ENCODE data around the gene ANKIB1. TPM values are rescaled to one million over a fixed set of nuclear protein-coding genes. Genes with fewer than 3 reads are reported as not detected.
"Not testable (repeated sequence)": the region's sequence is repeated elsewhere in the genome, so short reads cannot be mapped to it uniquely, and the experiment has no call there.

ANKIB1 gene
- polyA plus RNA-seq, 3 donors, result 41.6 to 44.5 (median 42.7) TPM

DNA sequence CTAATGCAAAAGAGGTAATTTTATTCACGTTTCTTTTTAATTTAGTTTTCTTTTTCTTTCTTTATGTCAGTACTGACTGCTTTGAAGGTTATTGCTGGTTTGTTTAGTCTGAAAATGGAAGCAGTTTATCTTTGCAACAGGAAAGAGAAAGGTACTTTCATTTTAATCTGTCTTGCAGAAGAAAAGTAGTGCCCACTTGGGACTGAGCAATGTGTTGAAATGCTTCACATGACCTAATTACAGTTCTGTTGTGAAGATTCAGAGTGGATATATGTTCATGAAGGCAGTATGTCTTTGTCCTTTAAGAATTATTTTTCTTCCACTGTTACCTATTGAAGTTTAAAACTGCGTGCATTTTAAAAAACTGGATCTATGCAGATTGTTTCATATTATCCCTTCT lies 80.1 kb downstream of the ANKIB1 start:
- DNase-seq (ENCODE audit: low read depth in 3 of 3, low spot score in 2 of 3), result no peak

- DNase-seq (ENCODE audit: low read depth in 3 of 3, low spot score in 2 of 3), result no peak
These were observed 85.2 kb downstream of the ANKIB1 start for GRCh38 chr7:92330835-92331438.

DNA sequence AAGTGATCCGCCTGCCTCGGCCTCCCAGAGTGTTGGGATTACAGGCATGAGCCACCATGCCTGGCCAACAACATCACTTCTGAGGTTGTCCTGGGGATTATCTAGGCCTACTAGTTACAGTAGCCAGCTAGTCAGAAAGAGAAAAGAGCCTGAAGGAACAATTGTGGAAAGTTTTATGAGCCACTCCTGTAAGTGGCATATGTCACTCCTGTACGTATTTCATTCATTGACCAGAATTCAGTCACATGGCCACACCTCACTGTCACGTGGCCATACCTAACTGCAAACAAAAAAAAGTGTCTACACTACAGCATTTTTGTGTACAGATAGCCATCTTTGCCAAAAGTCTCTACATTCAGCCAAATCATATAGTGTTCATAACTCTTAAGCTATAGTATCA lies 85.7 kb downstream of the ANKIB1 start:
- no peak for DNase-seq (ENCODE audit: low read depth in 3 of 3, low spot score in 2 of 3)

DNA sequence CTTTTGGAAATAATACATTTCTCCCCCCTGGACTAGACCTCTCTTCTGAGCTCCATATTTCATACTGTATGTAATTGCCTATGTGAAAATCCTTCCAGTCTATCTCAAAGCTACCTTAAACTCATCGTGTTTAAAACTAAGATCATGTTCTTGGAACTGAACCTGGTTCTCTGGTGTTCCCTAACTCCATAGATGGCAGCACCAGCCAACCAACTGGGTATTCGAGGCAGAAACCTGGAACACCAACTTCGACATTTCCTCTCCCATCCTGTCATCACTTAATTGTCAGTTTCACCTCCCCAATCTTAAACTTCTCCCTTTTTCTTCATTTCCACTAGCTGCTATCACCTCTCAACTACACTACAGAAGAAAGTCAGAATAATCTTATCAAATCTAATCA lies 87.0 kb downstream of the ANKIB1 start:
- DNase-seq (ENCODE audit: low read depth in 3 of 3, low spot score in 2 of 3), result no peak

DNA sequence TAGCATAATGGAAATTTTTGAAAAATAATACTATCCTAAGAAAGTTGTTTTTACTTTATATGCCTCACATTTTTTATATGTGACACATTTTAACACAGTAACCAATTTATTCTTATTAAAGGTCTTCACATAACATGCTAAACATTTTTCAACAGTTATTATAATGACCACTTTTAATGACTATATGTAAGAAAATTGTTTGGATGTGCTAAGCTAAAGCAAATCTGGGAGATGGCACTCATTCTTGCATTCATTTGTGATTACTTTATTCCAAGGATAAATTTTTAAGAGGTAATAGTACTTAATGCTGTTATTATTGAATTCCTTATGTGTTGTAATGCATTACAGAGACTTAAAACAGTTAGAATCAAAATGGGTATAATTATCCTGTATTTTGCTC lies 88.1 kb downstream of the ANKIB1 start:
- DNase-seq (ENCODE audit: low read depth in 3 of 3, low spot score in 2 of 3), result no peak

- DNase-seq (ENCODE audit: low read depth in 3 of 3, low spot score in 2 of 3), result no peak
These were observed 89.8 kb downstream of the ANKIB1 start for GRCh38 chr7:92335574-92335973.

DNA sequence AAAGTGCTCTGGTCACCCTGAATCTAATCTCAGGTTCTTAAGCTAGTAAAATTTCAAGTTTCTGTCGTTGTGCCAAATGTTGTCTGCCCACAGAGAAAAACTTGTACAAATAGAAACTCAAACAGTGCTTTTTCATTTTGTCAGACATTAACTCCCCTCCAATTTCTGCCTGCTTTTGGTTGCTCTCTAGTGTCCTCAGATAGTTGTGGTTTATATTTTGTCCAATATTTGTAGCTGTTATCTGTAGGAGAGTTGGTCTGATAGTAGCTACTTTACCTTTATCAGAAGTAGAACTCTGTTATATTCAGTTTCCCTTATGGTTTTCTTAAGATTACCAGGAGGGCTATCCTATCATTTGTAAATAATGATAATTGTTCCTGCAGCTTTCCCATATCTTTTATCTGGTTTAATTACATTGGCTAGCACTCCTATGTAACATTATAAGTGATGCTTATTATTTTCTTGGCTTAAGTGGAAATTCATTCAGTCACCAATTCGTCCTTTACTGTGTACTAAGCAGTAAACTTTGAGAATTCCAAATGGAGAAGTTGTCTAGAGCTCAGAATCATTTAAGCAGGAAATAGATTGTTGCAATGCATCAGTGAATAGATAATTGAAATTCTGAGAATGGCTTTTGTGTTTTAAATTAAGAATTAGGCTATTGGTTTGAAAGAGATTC lies 91.0 kb downstream of the ANKIB1 start:
- no peak for DNase-seq (ENCODE audit: low read depth in 3 of 3, low spot score in 2 of 3)

DNA sequence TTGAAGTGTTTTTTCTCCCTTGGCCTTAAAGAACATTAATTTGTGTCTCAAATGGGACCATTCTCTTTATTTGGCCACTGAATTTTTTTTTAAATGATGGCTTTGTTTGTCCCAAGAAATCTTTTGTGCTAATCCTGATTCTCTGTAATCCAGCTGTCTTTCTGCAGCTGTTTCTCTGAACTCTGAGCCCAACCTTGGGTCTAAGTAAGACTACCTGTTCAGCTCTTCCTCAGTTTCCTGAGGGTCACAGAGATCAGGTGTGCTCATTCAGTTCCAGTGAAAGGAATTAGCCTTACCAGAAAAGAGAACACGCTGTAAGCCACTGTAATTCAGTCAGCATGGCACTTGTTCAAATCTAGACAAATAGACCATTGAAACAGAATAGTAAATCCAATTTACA lies 94.2 kb downstream of the ANKIB1 start:
- DNase-seq (ENCODE audit: low read depth in 3 of 3, low spot score in 2 of 3), result no peak

GRCh38 chr7:92343714-92344113 lies 97.9 kb downstream of the ANKIB1 start:
- no peak for DNase-seq (ENCODE audit: low read depth in 3 of 3, low spot score in 2 of 3)

GRCh38 chr7:92352009-92352408 lies 106.2 kb downstream of the ANKIB1 start:
- no peak for DNase-seq (ENCODE audit: low read depth in 3 of 3, low spot score in 2 of 3)

DNA sequence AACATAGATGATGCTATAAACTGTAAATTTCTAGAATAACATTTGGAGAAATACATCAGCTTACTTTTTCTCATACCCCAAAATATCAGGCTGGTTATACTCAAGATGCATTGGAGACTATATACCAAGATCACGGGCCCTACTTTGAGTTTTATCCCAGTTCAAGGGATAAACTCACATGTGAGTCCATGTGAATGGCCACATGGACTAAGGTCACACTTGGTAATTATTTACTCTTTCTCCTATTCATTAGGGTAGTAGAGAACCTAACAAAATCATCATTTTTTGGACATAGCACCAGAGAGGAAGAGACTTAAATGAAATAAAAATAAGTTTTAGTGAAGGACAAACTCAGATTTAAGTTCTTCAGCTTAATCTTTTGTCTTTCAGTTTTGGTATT lies 108.4 kb downstream of the ANKIB1 start:
- DNase-seq (ENCODE audit: low read depth in 3 of 3, low spot score in 2 of 3), result no peak

GRCh38 chr7:92356406-92356805 lies 110.6 kb downstream of the ANKIB1 start:
- no peak for DNase-seq (ENCODE audit: low read depth in 3 of 3, low spot score in 2 of 3)

DNA sequence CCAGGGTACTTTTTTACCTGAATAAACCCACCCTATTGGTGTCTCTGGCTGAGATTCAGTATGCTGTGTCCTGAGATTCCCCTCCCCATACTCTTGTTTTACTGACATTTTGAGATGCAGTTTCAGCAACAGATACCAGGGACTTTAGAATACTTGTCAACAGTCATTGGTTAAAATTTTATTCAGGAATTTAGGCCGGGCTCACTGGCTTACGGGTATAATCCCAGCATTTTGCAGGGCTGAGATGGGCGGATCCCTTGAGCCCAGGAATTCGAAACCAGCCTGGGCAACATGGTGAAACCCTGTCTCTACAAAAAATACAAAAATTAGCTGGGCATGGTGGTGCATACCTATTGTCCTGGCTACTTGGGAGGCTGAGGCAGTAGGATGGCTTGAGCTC lies 111.5 kb downstream of the ANKIB1 start:
- no peak for DNase-seq (ENCODE audit: low read depth in 3 of 3, low spot score in 2 of 3)

GRCh38 chr7:92359179-92359578 lies 113.4 kb downstream of the ANKIB1 start:
- DNase-seq (ENCODE audit: low read depth in 3 of 3, low spot score in 2 of 3), result not testable (repeated sequence)

DNA sequence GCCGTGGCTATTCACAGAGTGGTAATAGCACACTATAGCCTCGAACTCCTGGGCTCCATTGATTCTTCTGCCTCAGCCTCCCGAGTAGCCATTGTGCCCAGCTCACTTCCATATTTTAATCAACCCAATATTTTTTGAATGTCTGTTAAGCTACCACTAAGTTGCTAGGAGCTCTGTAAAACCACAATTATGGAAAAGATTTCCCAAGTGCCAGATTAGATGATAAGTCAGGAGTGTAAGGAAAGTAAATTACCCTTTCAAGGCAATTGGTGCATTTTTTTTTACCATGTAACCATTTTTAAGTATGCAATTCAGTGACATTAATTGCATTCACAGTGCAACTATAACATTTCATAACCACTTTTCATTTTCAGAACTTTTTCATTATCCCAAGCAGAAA lies 114.0 kb downstream of the ANKIB1 start:
- no peak for DNase-seq (ENCODE audit: low read depth in 3 of 3, low spot score in 2 of 3)

DNA sequence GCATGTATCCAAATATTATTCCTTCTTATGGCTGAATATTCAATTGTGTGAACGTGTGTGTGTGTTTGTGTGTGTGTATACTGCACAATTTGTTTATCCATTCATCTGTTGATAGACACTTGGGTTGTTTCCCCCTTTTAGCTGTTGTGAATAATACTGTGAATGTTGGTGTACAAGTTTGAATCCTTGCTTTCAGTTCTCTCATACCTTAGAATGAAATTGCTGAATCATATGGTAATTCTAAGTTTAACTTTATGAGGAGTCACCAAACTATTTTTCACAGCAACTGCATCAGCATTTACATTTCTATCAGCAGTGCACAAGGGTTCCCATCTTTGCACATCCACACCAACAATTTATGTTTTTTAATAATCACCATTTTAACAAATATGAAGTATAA lies 114.6 kb downstream of the ANKIB1 start:
- no peak for DNase-seq (ENCODE audit: low read depth in 3 of 3, low spot score in 2 of 3)

DNA sequence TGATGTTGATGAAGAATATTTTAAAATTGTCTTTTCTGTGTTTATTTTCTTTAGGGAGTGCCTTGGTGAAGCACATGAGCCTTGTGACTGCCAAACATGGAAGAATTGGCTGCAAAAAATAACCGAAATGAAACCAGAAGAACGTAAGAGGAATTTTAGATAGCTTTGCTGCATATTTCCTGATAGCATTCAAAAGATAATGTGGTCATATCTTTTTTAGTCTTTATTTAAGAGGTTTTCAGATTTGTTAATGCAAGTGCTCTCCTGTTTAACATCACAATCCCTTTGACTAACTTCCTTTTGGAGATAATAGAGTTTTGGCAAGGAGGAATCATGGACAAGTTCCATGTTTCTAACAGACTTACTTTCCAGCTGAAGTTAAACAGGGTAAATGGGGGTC lies 116.4 kb downstream of the ANKIB1 start:
- DNase-seq (ENCODE audit: low read depth in 3 of 3, low spot score in 2 of 3), result no peak

DNA sequence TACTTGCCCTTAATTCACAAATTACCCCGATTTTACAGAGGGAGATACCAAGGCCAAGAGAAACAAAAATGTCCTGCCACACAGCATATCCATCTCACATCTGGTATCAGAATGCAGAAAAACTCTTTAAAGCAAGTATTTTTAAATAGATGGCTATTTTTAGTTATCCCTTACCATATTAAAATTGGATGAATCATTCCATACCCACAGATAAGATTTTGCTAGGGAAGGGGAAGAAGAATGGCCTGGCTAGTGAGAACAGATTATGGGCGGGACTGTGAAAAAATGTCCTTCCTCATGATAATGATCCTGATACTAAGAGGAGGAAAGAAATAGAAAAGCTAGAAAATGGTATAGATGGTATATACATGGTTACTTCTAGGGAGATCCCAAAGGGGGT lies 121.0 kb downstream of the ANKIB1 start:
- DNase-seq (ENCODE audit: low read depth in 3 of 3, low spot score in 2 of 3), result no peak

DNA sequence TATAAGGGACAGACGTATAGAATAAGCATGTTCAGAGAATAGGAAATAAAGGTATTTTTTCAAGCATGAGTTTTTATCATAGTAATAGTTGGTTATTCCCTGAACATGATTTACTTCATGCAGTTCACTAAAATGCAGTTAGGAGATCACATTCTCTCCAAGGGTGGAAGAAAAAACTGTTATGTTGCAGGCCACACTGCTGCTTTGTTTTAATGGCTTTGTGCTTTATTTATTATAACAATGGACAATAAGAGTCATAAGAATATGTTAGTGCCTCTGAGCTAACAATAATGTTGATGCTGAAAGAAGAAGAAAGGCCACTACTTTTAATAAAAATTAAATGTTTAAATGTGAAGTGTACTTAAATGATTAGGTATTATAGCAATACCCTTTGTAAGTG lies 123.0 kb downstream of the ANKIB1 start:
- no peak for DNase-seq (ENCODE audit: low read depth in 3 of 3, low spot score in 2 of 3)

DNA sequence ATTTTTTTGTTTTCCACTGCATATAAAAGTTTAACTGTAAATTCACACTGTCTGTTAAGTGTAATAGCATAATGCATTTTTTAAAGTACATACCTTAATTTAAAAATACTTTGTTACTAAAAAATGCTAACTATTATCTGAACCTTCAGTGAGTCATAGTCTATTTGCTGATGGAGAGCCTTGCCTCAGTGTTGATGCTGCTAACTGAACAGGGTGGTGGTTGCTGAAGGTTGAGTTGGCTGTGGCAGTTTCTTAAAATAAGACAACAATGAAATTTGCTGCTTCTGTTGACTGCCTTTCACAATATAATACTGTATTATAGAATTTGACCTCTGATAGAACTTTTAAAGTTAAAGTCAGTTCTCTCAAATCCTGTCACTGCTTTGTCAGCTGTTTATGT lies 129.2 kb downstream of the ANKIB1 start:
- no peak for DNase-seq (ENCODE audit: low read depth in 3 of 3, low spot score in 2 of 3)

DNA sequence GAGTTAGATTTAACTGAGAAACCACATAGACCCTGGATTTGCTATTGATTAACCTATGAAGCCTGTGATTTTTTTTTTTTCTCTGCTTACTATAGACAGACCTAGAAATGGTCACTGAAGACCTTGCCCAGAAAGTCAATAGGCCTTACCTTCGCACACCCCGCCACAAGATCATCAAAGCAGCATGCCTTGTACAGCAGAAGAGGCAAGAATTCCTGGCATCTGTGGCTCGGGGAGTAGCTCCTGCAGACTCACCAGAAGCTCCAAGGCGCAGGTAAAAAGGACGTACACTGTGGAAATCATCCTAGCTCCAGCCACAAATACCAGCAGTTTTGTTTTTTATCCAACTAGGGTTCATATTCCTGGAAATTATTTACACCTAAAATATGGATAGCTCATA lies 145.3 kb downstream of the ANKIB1 start:
- no peak for DNase-seq (ENCODE audit: low read depth in 3 of 3, low spot score in 2 of 3)

GRCh38 chr7:92397542-92397941 lies 151.8 kb downstream of the ANKIB1 start:
- DNase-seq (ENCODE audit: low read depth in 3 of 3, low spot score in 2 of 3), result no peak

DNA sequence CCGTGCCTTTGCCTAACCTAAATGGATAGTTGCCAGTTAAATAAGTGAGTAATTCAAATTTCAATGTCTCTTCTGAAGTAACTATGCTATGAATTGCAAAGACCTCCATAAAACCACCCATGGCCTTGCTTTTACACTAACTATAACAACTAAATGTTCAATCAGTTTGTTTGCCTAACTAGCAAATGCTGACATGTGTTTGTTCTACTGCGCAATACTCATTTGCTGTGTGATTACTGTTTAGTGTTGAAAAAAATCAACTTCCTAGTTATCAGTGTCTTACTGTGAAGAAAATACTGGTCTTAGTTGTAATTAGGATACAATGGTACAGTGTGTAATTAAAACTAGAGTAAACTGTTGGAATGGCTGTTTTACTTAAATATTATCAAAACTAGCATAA lies 154.2 kb downstream of the ANKIB1 start:
- no peak for DNase-seq (ENCODE audit: low read depth in 3 of 3, low spot score in 2 of 3)

Measured in right renal cortex interstitium (tissue), 3 donors.